ENCODE data around the gene TFPI2.

Gene TFPI2

GRCh38 chr7:93835702-93836101, 54.9 kb downstream of the TFPI2 start:
- no peak for DNase-seq (ENCODE audit: extremely low spot score)
- ChIA-PET CTCF (interaction anchor here (0.7 kb wide), 1 partner anchor 67 kb away, joined by 3 read pairs; no protein-coding TSS in a partner anchor), POLR2A (no interaction called here)
- no peak for TF ChIP-seq FOXM1 (IDR thresholded peaks at IDR 0.05; ENCODE audit: borderline replicate concordance)
- TF ChIP-seq ZNF384 (IDR thresholded peaks at IDR 0.05): no peak
- no peak for TF ChIP-seq FOXK2 (IDR thresholded peaks at IDR 0.05)

All from HEK293T (cell line).